OCI-LY7 (cell line): ENCODE results near the gene GALNT11. TPM values are rescaled to one million over a fixed set of nuclear protein-coding genes. Genes with fewer than 3 reads are reported as not detected.

Source experiments
- BruUV-seq: library from RNA; stranded (reverse); fragments of 400-500 nt; replicated peaks from 2 replicates; lab custom pipeline; 2021; lab: Mats Ljungman, UMichigan
- CTCF ChIA-PET: fragments of 300-600 bp; sonication (Branson Sonifier 250); formaldehyde crosslinking; loops from one replicate; lab custom pipeline; 2022; ENCODE audit warnings: antibody characterized with exemption; ENCODE audit not compliant: unreplicated experiment; lab: Charles Lee
- POLR2A ChIA-PET: fragments of 300-600 bp; sonication (Branson Sonifier 250); formaldehyde crosslinking; loops from one replicate; lab custom pipeline; 2022; ENCODE audit warnings: antibody characterized with exemption; lab: Charles Lee
- DNase-seq: peaks from one replicate; pipeline ENCODE4 v3.0.0-alpha.2; 2015; ENCODE audit warnings: low spot score
- H2AFZ ChIP-seq: fragments of 200-600 bp; sonication (generic), shearing (Covaris generic); 2 replicates; pipeline ENCODE4 v1.6.1; 2014; ENCODE audit warnings: mild to moderate bottlenecking, antibody characterized with exemption, low read length, moderate library complexity
- H3K27ac ChIP-seq: fragments of 200-600 bp; sonication (generic); 2 replicates; pipeline ENCODE4 v1.5.1; 2014; ENCODE audit warnings: mixed run types, low read depth, mild to moderate bottlenecking, moderate library complexity, low read length, inconsistent platforms; ENCODE audit not compliant: poor library complexity, severe bottlenecking
- H3K36me3 ChIP-seq: fragments of 200-600 bp; sonication (generic); 2 replicates; pipeline ENCODE4 v1.6.1; 2014; ENCODE audit warnings: mild to moderate bottlenecking, antibody characterized with exemption, low read length, moderate library complexity, mixed read lengths; ENCODE audit not compliant: insufficient read depth
- H3K4me1 ChIP-seq: fragments of 200-600 bp; sonication (generic); 2 replicates; pipeline ENCODE4 v1.5.1; 2014; ENCODE audit warnings: mild to moderate bottlenecking, low read length; ENCODE audit not compliant: insufficient read depth, poor library complexity, severe bottlenecking
- H3K4me2 ChIP-seq: fragments of 200-600 bp; sonication (generic); 2 replicates; pipeline ENCODE4 v1.6.1; 2014; ENCODE audit warnings: mild to moderate bottlenecking, low read length
- H3K4me3 ChIP-seq: fragments of 200-600 bp; sonication (generic); 2 replicates; pipeline ENCODE4 v1.5.1; 2014; ENCODE audit warnings: mild to moderate bottlenecking, low read depth, low read length; ENCODE audit not compliant: poor library complexity, severe bottlenecking
- H3K79me2 ChIP-seq: fragments of 200-600 bp; sonication (generic); 2 replicates; pipeline ENCODE4 v1.6.1; 2016; ENCODE audit warnings: low read depth, mild to moderate bottlenecking, low read length, moderate library complexity, mixed read lengths; ENCODE audit not compliant: insufficient read depth
- H3K9me2 ChIP-seq: fragments of 200-600 bp; sonication (generic); 2 replicates; pipeline ENCODE4 v1.6.1; 2016; ENCODE audit warnings: mild to moderate bottlenecking, low read length, mixed read lengths; ENCODE audit not compliant: insufficient read depth
- H3K9me3 ChIP-seq: fragments of 200-600 bp; sonication (generic); 2 replicates; pipeline ENCODE4 v1.6.1; 2014; ENCODE audit warnings: mild to moderate bottlenecking, mixed run types, low read length, mixed read lengths
- H4K20me1 ChIP-seq: fragments of 200-600 bp; sonication (generic); 2 replicates; pipeline ENCODE4 v1.6.1; 2014; ENCODE audit warnings: mild to moderate bottlenecking, antibody characterized with exemption, low read length, moderate library complexity, mixed read lengths; ENCODE audit not compliant: insufficient read depth
- CTCF ChIP-seq: fragments of 200-600 bp; sonication (generic); conservative IDR thresholded peaks from 2 replicates; pipeline ENCODE4 v1.5.1; 2014; ENCODE audit warnings: mild to moderate bottlenecking, antibody characterized with exemption, low read length, moderate library complexity, mixed read lengths
- EZH2phosphoT487 ChIP-seq: fragments of 200-600 bp; sonication (generic); IDR thresholded peaks from 2 replicates; pipeline ENCODE4 v1.6.1; 2018; ENCODE audit warnings: low read depth, borderline replicate concordance, mild to moderate bottlenecking, mixed run types, antibody characterized with exemption, low read length, moderate library complexity, mixed read lengths
- intact Hi-C: fragments of 100-400 bp; cut with micrococcal nuclease; formaldehyde crosslinking; loops from one replicate; pipeline ENCODE4 v1.10.0; 2022; ENCODE audit not compliant: unreplicated experiment
- total RNA-seq, 2 experiments: library from RNA; depleted of rRNA in 1 of 2; stranded (reverse); fragments of >200 nt in 1 of 2; shearing (Covaris generic) in 1 of 2; gene quantifications; 2 replicates each; pipeline ENCODE4 v1.2.3, GENCODE V29; 2014 to 2022

Gene GALNT11
- total RNA-seq, 2 experiments from 2014 or later, result not detected

- H2AFZ ChIP-seq, result no peak overlapping the region
- no peak for TF ChIP-seq CTCF
- TF ChIP-seq EZH2phosphoT487, result no peak
- H3K4me2 ChIP-seq, result no peak overlapping the region
- no peaks in the 10 kb centered on the region for H4K20me1 ChIP-seq
- no peak overlapping the region for H3K4me3 ChIP-seq
- ChIA-PET CTCF (no interaction called here), POLR2A (no interaction called here)
- no TSS peak for BruUV-seq
- intact Hi-C loops, result no loop called here
- H3K4me1 ChIP-seq, result no peaks in the 10 kb centered on the region
- H3K79me2 ChIP-seq, result no peaks in the 10 kb centered on the region
- no peak overlapping the region for H3K27ac ChIP-seq
- peaks cover 92% of the 10 kb centered on the region for H3K36me3 ChIP-seq
- DNase-seq, result no peak
- no peaks in the 10 kb centered on the region for H3K9me3 ChIP-seq
- H3K9me2 ChIP-seq, result no peaks in the 10 kb centered on the region
Observed at GRCh38 chr7:152137476-152138025, 112.1 kb downstream of the GALNT11 start.

GRCh38 chr7:152140067-152140466 lies 114.6 kb downstream of the GALNT11 start:
- TF ChIP-seq CTCF (no peak), EZH2phosphoT487 (no peak)
- Histone ChIP-seq H3K4me1 (peaks cover 11% of the 10 kb centered on the region), H3K4me3 (no peak overlapping the region), H3K27ac (no peak overlapping the region), H3K9me3 (no peaks in the 10 kb centered on the region), H2AFZ (no peak overlapping the region), H3K4me2 (no peak overlapping the region), H3K9me2 (no peaks in the 10 kb centered on the region), H3K36me3 (peaks cover 99% of the 10 kb centered on the region), H4K20me1 (no peaks in the 10 kb centered on the region), H3K79me2 (no peaks in the 10 kb centered on the region)
- BruUV-seq, result no TSS peak
- POLR2A ChIA-PET, result interaction anchor here (0.7 to 1.2 kb wide), 2 partner anchors 13 to 352 kb away, joined by 3 read pairs; no protein-coding TSS in a partner anchor
- CTCF ChIA-PET, result no interaction called here
- intact Hi-C loops, result no loop called here
- DNase-seq, result no peak

- intact Hi-C loops, result no loop called here
- no peak overlapping the region for H2AFZ ChIP-seq
- H3K27ac ChIP-seq, result no peak overlapping the region
- no peak for TF ChIP-seq CTCF
- TF ChIP-seq EZH2phosphoT487, result no peak
- no peak overlapping the region for H3K4me2 ChIP-seq
- H3K9me2 ChIP-seq, result no peaks in the 10 kb centered on the region
- BruUV-seq, result no TSS peak
- CTCF ChIA-PET, result no interaction called here
- no peaks in the 10 kb centered on the region for H3K79me2 ChIP-seq
- POLR2A ChIA-PET, result interaction anchor here (1.2 kb wide), 1 partner anchor 13 kb away, joined by 3 read pairs; no protein-coding TSS in a partner anchor
- no peak for DNase-seq
- H3K4me3 ChIP-seq, result no peak overlapping the region
- no peaks in the 10 kb centered on the region for H4K20me1 ChIP-seq
- peaks cover 99% of the 10 kb centered on the region for H3K36me3 ChIP-seq
- H3K9me3 ChIP-seq, result no peaks in the 10 kb centered on the region
- peaks cover 11% of the 10 kb centered on the region for H3K4me1 ChIP-seq
Observed at GRCh38 chr7:152140560-152140959, 115.1 kb downstream of the GALNT11 start.
